ENCODE measurements around the gene TTLL10. TPM values are rescaled to one million over a fixed set of nuclear protein-coding genes. Genes with fewer than 3 reads are reported as not detected.
A peak's percentile ranks its signal among the peaks of the same experiment; 100 is the strongest.

The TTLL10 gene
- total and polyA plus RNA-seq, 2 of the 8 experiments (the other 6 are each of a cell fraction or from before 2014, with no cell fraction given) = 1.1 to 1.7 TPM

DNA sequence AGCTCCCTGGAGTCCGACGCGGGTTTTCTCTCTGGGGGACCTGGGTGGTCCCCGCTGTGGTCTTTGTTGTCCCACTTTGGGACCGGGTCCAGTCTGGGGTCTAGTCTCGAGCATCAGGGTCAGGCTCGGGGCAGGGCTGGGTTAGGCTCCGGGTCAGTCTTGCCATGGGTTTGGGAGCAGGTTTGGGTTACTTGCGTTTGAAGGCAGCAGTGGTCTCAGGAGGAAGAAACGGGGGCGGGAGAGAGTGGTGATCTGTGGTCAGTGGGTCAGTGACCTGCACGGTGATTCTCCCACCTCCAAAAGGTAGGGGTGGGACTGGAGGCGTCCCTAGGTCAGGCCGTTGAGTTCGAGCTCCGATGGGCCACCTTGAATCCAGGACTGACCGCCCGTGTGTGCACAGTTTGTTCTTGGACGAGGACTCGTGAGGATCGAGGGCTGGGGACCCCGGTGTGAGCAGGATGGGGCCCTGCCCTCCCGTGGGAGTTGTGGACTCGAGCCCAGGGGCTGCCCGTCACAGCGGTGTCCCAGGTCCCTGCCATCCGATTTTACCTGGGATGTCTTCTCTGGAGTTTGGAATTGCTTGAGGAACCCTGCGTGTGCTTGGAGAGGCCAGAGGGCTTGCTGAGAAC is 60.6 kb downstream of the TTLL10 start:
- Histone ChIP-seq H3K23me2 (ENCODE audit: low read depth, low read length) (peaks cover 7% of the 10 kb centered on the region), H3K79me2 (ENCODE audit: control insufficient read depth in 1 of 2, insufficient read depth in 2 of 2, low read length in 2 of 2) (peaks cover 6 to 28% of the 10 kb centered on the region in 2 experiments; a peak in 3 of 4 replicates), H2BK5ac (ENCODE audit: low read depth, low read length) (no peak overlapping the region), H4K91ac (replicated peaks; ENCODE audit: insufficient read length, low read length) (no peak overlapping the region), H3K4ac (replicated peaks; ENCODE audit: insufficient read length, low read depth, low read length) (no peak overlapping the region), H3K4me1 (replicated peaks in 1 of 4; ENCODE audit: control insufficient read depth in 3 of 4, insufficient read depth in 4 of 4, low read length in 3 of 4) (peaks cover 0 to 12% (median under 1%) of the 10 kb centered on the region in 4 experiments; a peak in 4 of 7 replicates), H3K9ac (replicated peaks in 1 of 4; ENCODE audit: extremely low read depth in 1 of 4, low read depth in 3 of 4, low read length in 3 of 4) (no peak overlapping the region), H4K20me1 (replicated peaks in 1 of 2; ENCODE audit: control insufficient read depth in 1 of 2, insufficient read depth in 2 of 2, low read length in 2 of 2) (peaks cover 2 to 18% of the 10 kb centered on the region in 2 experiments), H2BK20ac (ENCODE audit: low read length) (no peak overlapping the region), H4K8ac (ENCODE audit: extremely low read depth, insufficient read depth, low read length) (peak overlapping the region; percentile 88), H3K18ac (ENCODE audit: extremely low read depth, low read length) (no peak overlapping the region), H3K9me3 (ENCODE audit: insufficient read depth in 2 of 2, low read depth in 1 of 2, low read length in 1 of 2) (peaks cover 0 to 9% of the 10 kb centered on the region in 2 experiments; a peak in 2 of 4 replicates), H3K14ac (ENCODE audit: insufficient read length) (no peak overlapping the region), H2BK15ac (ENCODE audit: low read length) (no peak overlapping the region), H2BK12ac (ENCODE audit: low read depth, low read length) (no peak overlapping the region), H4K5ac (ENCODE audit: insufficient read length, low read depth, low read length) (no peak overlapping the region), H3K4me2 (ENCODE audit: insufficient read depth in 1 of 2, low read depth in 2 of 2, low read length in 2 of 2) (no peak overlapping the region), H3K79me1 (ENCODE audit: low read depth, low read length) (peaks cover 28% of the 10 kb centered on the region), H2AFZ (ENCODE audit: low read length) (no peak overlapping the region), H3K23ac (ENCODE audit: insufficient read length) (no peak overlapping the region), H2AK5ac (ENCODE audit: low read depth, low read length) (0 out of 2 replicates have a peak overlapping the region, but pooled peaks have one; percentile 39), H3K36me3 (ENCODE audit: control insufficient read depth in 2 of 4, insufficient read depth in 4 of 4, low read length in 3 of 4) (peaks cover 0 to 8% (median 0%) of the 10 kb centered on the region in 4 experiments; a peak in 1 of 8 replicates), H2BK120ac (replicated peaks; ENCODE audit: low read depth, low read length) (no peak overlapping the region), H3K56ac (replicated peaks; ENCODE audit: insufficient read length, low read depth, low read length) (no peak overlapping the region), H3K27me3 (replicated peaks in 1 of 4; ENCODE audit: control insufficient read depth in 3 of 4, extremely low read depth in 1 of 4, insufficient read depth in 3 of 4, low read length in 3 of 4) (no peaks in the 10 kb centered on the region; a peak in 1 of 7 replicates), H3K27ac (ENCODE audit: low read depth, low read length) (no peak overlapping the region), H3K4me3 (ENCODE audit: extremely low read depth in 1 of 4, insufficient read depth in 2 of 4, low read depth in 3 of 4, low read length in 4 of 4) (no peak overlapping the region)
- POLR2A ChIA-PET (ENCODE audit: partially characterized antibody) = interaction anchor here (1.0 to 1.1 kb wide), 2 partner anchors 9 to 16 kb away, joined by 3 read pairs; no protein-coding TSS in a partner anchor
- CTCF ChIA-PET (ENCODE audit: partially characterized antibody) = no interaction called here
- no peak for FAIRE-seq
- DNase-seq (ENCODE audit: low read depth in 1 of 2, low spot score in 2 of 2) = no peak
- WGBS, 2 experiments (ENCODE audit: extremely low coverage in 1 of 2, insufficient coverage in 1 of 2, insufficient read length in 1 of 2, insufficient replicate concordance in 2 of 2, low coverage in 1 of 2, low lambda C conversion rate in 2 of 2, missing lambda C conversion rate in 1 of 2) = 95% methylated on average over 26 of the region's 28 CpGs; no CpG with 5 or more reads in 1 of the 2 experiments
- TF ChIP-seq KDM1A (IDR thresholded peaks at IDR 0.05; ENCODE audit: borderline replicate concordance, low read length) (no peak), SIRT6 (IDR thresholded peaks at IDR 0.05; ENCODE audit: low read length) (no peak), TBP (IDR thresholded peaks at IDR 0.05; ENCODE audit: low read depth, low read length) (no peak), SIX5 (IDR thresholded peaks at IDR 0.05; ENCODE audit: low read depth, low read length) (no peak), FOSL1 (IDR thresholded peaks at IDR 0.05; ENCODE audit: insufficient read depth, low read depth, low read length) (no peak), RFX5 (IDR thresholded peaks at IDR 0.05; ENCODE audit: borderline replicate concordance, low read depth, low read length) (no peak), CBX8 (IDR thresholded peaks at IDR 0.05; ENCODE audit: borderline replicate concordance, low read depth, low read length) (no peak), GABPA (IDR thresholded peaks at IDR 0.05; ENCODE audit: borderline replicate concordance, insufficient read depth, low read length) (no peak)
- TF ChIP-seq, protein P1, sequence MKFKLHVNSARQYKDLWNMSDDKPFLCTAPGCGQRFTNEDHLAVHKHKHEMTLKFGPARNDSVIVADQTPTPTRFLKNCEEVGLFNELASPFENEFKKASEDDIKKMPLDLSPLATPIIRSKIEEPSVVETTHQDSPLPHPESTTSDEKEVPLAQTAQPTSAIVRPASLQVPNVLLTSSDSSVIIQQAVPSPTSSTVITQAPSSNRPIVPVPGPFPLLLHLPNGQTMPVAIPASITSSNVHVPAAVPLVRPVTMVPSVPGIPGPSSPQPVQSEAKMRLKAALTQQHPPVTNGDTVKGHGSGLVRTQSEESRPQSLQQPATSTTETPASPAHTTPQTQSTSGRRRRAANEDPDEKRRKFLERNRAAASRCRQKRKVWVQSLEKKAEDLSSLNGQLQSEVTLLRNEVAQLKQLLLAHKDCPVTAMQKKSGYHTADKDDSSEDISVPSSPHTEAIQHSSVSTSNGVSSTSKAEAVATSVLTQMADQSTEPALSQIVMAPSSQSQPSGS (IDR thresholded peaks at IDR 0.05; ENCODE audit: low read length) = no peak
- TF ChIP-seq, protein P2, sequence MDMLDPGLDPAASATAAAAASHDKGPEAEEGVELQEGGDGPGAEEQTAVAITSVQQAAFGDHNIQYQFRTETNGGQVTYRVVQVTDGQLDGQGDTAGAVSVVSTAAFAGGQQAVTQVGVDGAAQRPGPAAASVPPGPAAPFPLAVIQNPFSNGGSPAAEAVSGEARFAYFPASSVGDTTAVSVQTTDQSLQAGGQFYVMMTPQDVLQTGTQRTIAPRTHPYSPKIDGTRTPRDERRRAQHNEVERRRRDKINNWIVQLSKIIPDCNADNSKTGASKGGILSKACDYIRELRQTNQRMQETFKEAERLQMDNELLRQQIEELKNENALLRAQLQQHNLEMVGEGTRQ (IDR thresholded peaks at IDR 0.05; ENCODE audit: low read length) = no peak

All from H1 (cell line).